GM21515 (cell line): ENCODE results near the gene SLC26A1.
A peak's percentile ranks its signal among the peaks of the same experiment; 100 is the strongest.

Experiments used
- ATAC-seq: cut with Tn5 transposase; IDR thresholded peaks from one replicate; pipeline ENCODE4 v1.9.1; 2021; ENCODE audit not compliant: unreplicated experiment

Gene SLC26A1

DNA sequence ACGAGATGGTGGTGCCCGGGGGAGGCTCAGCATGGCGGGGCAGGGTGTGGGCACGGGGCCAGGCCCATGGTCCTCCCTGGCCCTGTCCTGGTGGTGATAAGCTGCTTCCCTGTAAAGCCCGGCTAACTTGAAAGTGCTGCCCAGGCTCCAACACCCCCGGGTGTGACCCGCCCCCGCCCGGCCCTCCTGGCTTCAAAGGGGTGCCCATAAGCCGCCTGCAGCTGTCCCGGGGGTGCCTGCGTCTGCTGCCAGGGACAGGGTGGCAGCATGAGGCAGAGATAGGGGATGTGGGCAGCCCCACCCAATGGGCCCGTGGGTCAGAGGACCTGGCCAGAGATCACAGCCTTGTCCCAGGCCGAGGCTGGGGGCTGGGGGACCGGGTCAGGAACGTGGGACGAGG is 36.3 kb upstream of the SLC26A1 start:
- ATAC-seq = no peak

DNA sequence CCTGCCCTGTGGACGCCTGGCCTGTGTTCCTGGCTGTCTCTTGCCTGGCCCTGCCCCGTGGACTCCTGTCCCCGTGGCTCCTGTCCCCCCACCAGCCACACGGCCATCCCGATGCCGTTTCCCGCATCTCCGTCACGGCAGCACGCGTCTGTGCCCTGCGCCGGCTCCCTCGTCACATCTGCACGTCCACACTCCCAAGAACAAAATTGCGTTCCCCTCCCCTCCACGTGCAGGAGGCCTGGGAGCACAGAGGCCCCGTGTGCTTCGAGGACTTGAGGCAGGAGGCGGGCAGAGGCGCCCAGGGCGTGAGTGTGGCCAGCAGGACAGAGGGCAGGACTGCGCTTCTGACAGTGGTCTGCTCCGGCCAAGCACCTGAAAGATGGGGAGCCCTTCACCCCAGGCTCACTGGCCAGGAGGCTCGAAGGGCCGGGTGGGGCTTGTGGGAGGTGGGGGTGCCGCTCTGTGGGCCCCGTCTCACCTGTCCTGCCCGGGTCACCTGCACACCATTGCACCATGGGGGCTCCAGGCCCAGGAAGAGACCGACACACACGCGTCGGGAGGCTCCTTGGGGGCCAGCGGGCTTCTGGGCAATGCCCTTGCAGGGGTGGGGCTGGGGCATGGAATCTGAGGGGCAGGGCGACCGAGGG is 35.5 kb upstream of the SLC26A1 start:
- ATAC-seq = no peak

DNA sequence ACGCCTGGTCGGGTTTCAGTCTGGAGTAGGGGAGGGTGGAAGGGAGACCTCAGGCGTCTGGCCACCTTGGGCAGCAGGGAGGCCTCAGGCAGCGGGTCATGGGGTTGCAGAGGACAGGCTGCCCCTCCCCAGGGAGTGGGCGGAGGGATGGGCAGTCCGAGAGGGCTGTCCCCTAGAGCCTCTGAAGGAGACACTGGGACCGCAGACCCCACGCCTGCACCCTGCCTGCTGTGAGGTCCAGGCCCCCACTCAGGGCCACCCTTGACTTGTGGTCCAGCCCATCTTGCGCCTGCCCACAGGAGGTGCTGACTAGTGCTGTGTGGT is 34.7 kb upstream of the SLC26A1 start:
- no peak for ATAC-seq

DNA sequence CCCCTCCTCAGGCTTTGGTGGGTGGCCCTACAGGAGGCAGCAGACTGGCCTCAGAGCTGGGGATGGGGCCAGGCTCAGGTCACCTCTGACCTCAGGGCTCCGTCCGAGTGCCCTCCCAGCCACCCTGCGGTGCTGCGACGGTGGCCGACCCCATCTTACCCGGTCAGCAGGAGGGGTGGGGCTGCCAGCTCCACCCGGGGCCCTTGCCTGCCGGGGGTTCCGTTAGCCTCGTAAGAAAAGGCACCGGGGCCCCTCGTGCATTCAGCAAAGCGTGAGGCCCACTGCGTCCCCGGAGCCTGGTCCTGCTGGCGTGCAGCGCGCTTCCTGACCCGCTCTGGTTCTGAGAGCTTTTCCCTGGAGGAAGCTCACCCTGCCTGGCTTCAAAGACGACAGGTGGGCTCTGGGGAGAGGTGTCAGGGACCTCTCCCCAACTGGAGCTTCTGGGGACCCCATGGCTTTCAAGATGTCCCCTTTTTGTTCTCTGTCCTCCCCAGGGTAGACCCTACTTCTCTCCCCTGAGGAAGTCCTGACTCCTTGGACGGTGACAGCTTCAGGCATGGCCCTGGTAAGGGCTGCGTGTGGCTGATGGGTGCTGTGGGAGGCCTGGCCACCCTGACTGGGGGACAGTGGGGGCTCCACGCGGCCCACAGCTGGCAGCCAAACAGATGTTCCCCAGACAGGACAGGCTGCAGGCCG is 34.2 kb upstream of the SLC26A1 start:
- ATAC-seq = no peak

DNA sequence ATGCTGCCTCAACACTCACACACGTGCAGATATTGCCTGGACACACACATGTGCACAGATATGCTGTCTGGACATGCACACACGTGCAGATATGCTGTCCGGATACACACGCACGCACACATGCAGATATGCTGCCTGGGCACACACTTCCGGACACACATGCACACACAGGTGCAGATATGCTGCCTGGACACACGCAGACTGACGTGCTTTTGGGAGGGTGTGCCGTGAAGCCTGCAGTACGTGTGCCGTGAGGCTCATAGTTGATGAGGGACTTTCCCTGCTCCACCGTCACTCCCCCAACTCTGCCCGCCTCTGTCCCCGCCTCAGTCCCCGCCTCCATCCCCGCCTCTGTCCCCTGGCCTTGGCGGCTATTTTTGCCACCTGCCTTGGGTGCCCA is 32.9 kb upstream of the SLC26A1 start:
- ATAC-seq = peak; percentile 58

DNA sequence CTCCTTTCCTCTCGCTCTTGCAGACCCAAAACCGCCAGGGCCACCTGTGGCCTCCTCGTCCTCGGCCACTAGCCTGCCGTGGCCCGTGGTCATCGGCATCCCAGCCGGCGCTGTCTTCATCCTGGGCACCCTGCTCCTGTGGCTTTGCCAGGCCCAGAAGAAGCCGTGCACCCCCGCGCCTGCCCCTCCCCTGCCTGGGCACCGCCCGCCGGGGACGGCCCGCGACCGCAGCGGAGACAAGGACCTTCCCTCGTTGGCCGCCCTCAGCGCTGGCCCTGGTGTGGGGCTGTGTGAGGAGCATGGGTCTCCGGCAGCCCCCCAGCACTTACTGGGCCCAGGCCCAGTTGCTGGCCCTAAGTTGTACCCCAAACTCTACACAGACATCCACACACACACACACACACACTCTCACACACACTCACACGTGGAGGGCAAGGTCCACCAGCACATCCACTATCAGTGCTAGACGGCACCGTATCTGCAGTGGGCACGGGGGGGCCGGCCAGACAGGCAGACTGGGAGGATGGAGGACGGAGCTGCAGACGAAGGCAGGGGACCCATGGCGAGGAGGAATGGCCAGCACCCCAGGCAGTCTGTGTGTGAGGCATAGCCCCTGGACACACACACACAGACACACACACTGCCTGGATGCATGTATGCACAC is 31.8 kb upstream of the SLC26A1 start:
- no peak for ATAC-seq

DNA sequence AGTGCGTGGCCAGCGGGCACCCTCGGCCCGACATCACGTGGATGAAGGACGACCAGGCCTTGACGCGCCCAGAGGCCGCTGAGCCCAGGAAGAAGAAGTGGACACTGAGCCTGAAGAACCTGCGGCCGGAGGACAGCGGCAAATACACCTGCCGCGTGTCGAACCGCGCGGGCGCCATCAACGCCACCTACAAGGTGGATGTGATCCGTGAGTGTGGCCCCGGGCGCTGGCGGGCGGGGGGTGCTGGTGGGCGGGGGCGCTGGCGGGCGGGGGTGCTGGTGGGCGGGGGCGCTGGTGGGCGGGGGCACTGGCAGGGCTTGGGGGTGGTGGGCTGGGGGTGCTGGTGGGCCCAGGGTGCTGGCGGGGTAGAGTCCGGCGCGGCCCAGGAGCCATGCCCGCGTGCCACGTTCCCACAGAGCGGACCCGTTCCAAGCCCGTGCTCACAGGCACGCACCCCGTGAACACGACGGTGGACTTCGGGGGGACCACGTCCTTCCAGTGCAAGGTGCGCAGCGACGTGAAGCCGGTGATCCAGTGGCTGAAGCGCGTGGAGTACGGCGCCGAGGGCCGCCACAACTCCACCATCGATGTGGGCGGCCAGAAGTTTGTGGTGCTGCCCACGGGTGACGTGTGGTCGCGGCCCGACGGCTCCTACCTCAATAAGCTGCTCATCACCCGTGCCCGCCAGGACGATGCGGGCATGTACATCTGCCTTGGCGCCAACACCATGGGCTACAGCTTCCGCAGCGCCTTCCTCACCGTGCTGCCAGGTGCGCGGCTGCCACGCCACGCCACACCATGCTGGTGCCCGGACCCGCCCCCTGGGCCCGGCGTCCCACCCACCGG is 30.9 kb upstream of the SLC26A1 start:
- no peak for ATAC-seq

DNA sequence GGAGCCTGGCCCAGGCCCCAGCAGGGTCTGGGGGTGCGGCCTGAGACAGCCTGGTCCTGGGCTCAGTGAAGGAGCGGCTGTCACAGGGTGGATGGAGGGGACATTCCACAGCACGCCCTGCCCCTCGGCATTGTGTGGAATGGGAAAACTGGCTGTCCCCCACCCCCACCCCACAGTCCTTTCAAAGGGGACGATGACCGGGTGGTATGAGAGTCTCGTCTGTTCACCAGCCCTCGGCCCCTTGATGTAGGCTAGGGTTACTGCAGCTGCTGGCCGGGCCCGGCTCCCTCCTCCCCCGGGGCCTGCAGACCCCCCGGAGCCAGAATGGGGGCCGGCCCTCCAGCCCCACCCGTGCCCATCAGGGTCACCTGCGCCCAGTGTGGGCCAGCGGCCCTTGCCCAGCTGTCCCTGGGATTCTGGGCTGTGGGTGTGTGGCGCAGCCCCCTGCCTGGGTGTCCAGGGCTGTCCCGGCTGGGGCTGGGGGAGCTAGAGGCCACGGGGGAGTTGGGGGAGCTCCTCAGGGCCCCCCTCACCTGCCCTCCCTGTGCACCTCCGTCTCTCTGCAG is 30.0 kb upstream of the SLC26A1 start:
- ATAC-seq = no peak

DNA sequence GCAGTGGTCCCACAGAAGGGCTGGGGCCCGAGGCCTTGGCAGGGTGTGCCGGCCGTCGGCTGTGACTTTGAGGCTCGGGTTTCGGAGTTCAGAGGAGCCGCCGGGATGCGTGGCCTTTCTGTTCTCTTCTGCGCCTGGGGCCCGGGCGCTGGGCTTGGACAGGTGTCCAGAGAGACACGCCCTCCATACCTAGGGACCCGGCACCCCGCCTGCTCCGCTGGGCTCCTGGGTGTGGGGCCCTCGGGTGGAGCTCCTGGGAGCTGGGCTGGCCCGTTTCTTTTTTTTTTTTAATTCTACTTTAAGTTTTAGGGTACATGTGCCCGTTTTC is 29.5 kb upstream of the SLC26A1 start:
- ATAC-seq = no peak

DNA sequence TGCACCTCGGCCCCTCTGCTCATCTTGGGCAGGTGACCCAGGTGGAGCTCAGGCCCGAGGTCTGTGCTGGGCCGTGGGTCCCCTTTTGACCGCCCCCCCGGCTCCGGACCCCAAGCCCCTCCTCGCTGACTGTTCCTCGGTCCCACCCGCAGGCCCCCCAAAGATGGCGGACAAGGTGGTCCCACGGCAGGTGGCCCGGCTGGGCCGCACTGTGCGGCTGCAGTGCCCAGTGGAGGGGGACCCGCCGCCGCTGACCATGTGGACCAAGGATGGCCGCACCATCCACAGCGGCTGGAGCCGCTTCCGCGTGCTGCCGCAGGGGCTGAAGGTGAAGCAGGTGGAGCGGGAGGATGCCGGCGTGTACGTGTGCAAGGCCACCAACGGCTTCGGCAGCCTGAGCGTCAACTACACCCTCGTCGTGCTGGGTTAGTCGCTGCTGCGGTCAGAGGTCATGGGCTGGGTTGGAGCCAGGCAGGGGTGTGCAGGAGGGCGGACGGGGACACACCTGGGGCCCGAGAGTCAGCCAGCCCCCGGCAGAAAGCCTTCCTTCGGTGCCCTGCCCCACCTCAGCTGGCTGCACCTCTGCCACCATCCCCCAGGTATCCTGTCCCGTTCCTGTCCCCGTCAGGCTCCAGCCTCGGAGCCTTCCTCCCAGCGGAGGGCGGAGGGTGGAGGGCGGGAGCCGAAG is 29.0 kb upstream of the SLC26A1 start:
- ATAC-seq = no peak

DNA sequence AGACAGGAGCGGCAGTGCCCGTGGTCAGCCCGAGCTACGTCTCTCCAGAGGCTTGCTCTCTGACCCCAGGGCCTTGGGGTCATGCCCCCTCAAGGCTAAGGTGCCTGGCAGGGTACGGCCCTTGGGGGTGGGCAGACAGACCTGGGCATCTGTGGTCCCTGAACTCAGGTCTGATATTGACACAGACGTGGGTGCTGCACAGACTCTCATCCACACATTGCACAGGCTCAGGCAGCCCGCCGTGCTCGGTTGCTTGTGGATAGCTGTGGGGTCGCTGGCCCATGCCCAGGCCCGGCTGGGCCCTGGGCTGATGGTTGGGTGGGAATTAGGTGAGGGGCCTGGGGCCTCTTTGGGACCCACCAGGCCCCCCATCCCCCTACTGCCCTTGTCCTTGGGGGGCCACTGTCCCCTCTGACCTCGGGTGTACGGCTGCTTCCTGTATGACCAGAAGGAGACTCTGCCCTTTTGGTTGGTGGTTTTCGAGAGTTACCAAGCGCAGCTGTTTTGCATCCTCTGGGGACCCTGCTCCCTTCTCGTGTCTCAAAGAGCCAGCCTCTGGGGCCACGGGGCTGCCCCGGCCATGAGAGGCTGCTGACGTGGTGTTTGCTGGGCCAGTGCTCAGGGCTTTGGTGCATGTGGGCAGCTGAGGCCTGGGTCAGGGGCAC is 28.3 kb upstream of the SLC26A1 start:
- ATAC-seq = peak; percentile 69

DNA sequence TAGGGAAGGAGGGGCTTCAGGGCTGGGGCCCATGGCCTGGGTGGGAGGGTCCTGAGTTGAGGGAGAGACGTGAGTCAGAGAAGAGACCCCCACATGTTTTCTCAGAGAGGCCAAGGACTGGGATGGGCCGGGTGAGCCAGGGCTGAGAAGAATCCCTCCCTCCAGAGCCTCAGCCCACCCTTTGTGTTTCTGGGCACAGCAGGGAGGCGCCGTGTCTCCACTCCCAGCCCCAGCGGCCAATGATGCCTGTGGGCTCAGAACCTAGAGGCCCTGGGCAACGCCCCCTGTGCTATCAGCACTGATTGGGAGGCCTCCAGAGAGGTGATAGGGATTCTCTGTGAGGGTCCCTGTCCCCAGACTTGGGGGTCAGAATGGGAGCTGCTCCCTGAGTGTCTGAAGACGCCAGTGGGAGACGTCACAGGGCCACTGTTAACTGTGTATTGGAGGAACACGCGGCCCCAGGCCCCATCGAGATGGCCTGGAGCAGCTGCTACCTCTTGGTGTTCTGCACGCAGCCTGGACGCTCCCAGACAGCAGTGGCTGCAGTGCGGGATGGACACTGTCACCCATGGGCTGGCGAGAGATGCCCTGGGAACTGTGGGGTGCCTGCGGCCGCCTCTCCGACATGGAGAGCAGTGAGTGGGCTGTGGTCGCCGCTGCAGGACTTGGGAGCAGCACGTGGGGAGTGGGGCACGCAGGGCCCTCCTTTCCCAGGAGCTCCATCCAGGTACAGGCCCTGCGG is 26.7 kb upstream of the SLC26A1 start:
- ATAC-seq = no peak

DNA sequence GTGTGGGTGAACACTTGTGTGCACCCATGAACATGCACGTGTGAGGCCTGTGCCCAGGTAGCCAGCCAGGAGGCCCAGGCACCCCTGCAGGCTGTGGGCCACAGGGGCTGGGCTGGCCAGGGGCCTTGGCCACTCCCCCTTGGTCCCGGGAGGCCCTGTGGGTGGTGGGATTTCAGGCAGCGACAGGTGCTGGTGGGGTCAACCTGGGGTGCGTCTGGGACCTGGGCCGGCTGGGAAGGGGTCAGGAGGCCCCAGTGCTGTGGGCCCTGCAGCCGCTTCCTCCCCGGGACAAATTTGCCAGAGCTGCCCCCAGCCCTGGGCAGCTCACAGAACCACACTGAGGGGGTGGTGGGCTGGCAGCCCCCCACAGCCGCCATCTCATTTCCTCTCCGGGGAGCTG is 26.1 kb upstream of the SLC26A1 start:
- no peak for ATAC-seq

DNA sequence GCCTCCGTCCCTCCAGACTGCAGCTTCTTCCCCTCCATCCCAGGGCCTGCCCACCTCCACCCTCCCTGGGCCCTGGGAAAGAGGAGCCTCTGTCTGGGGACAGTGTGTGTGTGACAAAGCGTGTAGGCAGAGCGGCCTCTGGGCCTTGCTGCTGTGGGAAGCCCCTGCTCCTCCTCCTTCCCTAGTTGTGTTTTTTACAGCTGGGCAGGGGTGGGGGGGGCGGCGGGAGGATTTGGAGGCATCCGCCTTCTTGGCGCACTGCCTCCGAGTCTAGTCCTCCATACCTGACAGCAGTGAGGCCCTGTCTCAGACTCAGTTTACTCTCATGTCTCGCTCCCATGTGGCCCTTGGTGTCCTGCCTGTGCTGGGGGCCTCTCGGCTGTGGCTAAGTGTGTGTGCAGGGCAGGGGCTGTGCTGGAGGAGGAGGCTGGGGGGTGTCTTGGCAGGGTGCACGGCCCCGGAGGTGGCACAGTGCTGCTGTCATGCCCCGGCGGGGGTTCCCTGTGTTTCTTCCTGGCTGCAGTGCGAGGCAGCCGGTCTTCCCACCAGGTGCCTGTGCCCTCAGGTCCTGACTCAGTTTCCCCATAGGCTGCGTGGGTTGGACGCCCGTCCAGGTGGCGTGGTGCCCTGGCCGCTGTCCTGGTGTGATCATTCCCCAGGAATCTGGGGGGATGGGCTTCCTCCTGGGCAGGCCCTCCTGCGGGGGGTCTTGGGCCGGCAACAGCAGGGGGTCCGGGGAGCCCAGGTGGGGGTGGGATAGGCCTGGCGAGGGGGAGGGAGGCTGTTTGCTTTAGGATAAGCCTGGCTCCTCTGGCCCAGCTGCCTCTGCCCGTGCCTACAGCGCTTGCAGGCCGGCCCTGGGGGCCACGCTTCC is 25.2 kb upstream of the SLC26A1 start:
- no peak for ATAC-seq

DNA sequence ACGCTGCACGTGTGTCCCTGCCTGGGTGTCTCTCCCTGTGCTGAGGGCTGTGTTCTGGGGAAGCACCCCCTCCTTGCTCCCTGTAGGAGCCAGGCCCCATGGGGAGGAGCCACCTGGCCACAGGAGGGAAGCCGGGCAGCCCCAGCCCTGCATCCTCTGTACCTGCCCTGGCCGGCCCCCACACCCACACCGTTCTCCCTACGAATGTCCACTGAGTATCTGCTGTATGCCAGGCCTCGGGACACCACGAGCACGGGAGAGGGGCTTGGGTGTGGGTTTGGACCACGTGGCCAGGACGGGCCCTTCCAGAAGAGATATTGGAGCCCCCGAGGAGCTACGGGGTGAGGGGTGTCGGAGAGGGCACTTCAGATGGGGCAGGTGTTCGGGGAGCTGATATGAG is 24.5 kb upstream of the SLC26A1 start:
- ATAC-seq = no peak

DNA sequence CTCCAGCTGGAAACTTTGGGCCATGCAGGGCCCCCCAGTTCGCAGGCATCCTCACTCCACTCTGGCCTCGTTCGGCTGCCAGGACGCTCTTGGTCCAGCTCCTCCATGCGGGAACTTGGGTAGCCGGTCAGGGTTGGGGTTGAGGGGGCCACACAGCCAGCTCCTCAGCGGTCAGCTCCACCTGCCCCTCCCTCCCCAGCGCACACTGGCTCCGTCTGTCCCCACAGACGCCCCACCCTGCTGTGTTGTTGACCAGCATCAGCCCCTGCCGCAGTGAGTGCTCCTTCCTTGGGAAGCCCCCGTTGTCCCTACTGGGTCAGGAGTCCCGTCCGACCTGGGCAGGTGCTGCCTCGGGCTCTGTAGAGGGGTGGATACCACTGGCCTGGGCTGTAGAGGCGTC is 24.0 kb upstream of the SLC26A1 start:
- ATAC-seq = no peak

DNA sequence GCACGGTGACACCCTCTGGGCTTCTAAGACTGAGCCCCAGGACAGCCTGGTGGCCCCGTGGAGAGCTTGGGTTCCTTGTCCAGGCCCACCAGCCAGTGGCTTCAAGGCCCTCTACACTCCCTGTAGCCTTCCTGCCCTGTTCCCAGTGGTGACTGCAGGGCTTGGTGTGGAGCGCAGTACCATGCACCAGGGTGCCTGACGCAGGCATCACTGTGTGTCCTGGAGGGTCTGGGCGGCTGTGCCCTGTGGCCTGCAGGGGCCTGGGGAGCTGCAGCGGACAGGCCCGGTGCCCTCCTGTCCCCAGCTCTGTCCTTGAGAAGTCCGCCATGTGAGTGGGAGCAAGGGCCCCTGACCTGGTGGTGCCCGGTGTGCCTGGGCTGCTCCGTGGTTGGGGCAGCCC is 22.5 kb upstream of the SLC26A1 start:
- no peak for ATAC-seq

DNA sequence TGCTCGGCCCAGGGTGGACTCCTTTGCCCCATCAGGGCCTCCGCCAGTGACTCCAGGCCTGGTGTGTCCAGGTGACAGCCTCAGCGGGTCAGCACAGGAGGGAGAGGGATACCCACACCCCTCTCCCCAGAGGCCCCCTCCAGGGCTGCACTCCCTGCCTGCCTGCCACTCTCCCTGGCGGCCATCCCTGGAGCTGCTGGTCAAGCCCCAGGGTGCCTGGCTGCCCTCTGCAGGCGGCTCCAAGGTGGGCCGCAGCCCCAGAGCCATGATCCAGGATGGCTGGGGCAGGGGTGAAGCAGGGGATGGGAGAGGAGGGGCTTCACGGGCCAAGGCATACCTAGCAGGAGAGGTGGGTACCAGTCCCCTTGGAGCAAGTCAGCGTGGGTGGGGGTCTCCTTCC is 22.0 kb upstream of the SLC26A1 start:
- ATAC-seq = no peak
